Measurements from ENCODE around the gene SIAH1. TPM values are rescaled to one million over a fixed set of nuclear protein-coding genes. Genes with fewer than 3 reads are reported as not detected.

The SIAH1 gene
- total and polyA plus RNA-seq, 9 of the 15 experiments (the other 6 are each of a cell fraction or from before 2014, with no cell fraction given) = 4.1 to 14.3 (median 12.5) TPM

- TF ChIP-seq IRF9 (tag; IDR thresholded peaks at IDR 0.05) (peak; percentile 75; the same call in 1 of the 2 replicates), MLLT1 (IDR thresholded peaks at IDR 0.05) (peak in 1 of 2 experiments; percentile 68; a peak in 1 of 4 replicates), ZNF41 (CRISPR knock-in tag; conservative IDR thresholded peaks at IDR 0.05) (peak; percentile 29; the same call in 1 of the 2 replicates), CREB1 (IDR thresholded peaks at IDR 0.05) (no peak), CREB1 (CRISPR knock-in tag; IDR thresholded peaks at IDR 0.05) (no peak), RFX1 (IDR thresholded peaks at IDR 0.05) (no peak), PATZ1 (CRISPR knock-in tag; IDR thresholded peaks at IDR 0.05; ENCODE audit: borderline replicate concordance) (0 out of 2 replicates have a peak, but pooled peaks have one; percentile 10), AFF1 (IDR thresholded peaks at IDR 0.05; ENCODE audit: low read depth in 1 of 2, partially characterized antibody in 2 of 2) (peak in 1 of 2 experiments; percentile 58), FOXJ2 (tag; IDR thresholded peaks at IDR 0.05) (peak; percentile 68), MEIS2 (IDR thresholded peaks at IDR 0.05; ENCODE audit: partially characterized antibody) (peak; percentile 58), ARID1B (IDR thresholded peaks at IDR 0.05) (peak; percentile 59), RAD21 (CRISPR knock-in tag; conservative IDR thresholded peaks at IDR 0.05 in 1 of 2, IDR thresholded peaks at IDR 0.05 in 1 of 2) (peak; percentile 17 to 19; a peak in 2 of 4 replicates), PRPF4 (IDR thresholded peaks at IDR 0.05; ENCODE audit: insufficient read depth, low read depth, low read length, poor library complexity, severe bottlenecking) (no peak), MBD1 (CRISPR knock-in tag; IDR thresholded peaks at IDR 0.05) (no peak)
These were observed 18.8 kb downstream of the SIAH1 start (continued) for GRCh38 chr16:48366165-48367093.

Measured in K562 (cell line).